Neuron (in vitro differentiated cells): ENCODE measurements around the gene STAT6.

Experiments used
- H2AFZ ChIP-seq: one replicate; pipeline ENCODE4 v1.6.1; 2013; ENCODE audit warnings: low read depth, mild to moderate bottlenecking, inconsistent platforms, low read length, moderate library complexity
- H3K27me3 ChIP-seq: one replicate; pipeline ENCODE4 v1.6.1; 2013; ENCODE audit warnings: low read length; ENCODE audit not compliant: insufficient read depth
- H3K36me3 ChIP-seq: one replicate; pipeline ENCODE4 v1.6.1; 2013; ENCODE audit warnings: low read length; ENCODE audit not compliant: insufficient read depth
- H3K4me1 ChIP-seq: one replicate; pipeline ENCODE4 v1.6.1; 2013; ENCODE audit warnings: low read length; ENCODE audit not compliant: insufficient read depth
- H3K4me3 ChIP-seq: 2 replicates; pipeline ENCODE4 v1.5.1; 2013; ENCODE audit warnings: mild to moderate bottlenecking, low read length, moderate library complexity
- H3K9me3 ChIP-seq: one replicate; pipeline ENCODE4 v1.6.1; 2013; ENCODE audit warnings: low read length

STAT6 gene

DNA sequence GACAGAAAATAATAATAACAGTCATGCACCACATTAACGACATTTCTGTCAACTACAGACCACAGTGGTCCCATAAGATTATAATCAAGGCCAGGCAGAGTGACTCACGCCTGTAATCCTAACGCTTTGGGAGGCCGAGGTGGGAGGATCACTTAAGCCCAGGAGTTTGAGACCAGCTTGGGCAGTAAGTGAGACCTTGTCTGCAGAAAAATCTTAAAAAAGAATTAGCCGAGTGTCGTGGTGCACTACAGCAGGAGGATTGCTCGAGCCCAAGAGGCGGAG is 13.7 kb downstream of the STAT6 start:
- Histone ChIP-seq H3K36me3 (peaks cover 34% of the 10 kb centered on the region), H3K9me3 (no peaks in the 10 kb centered on the region), H3K4me3 (no peak overlapping the region), H2AFZ (no peak overlapping the region), H3K4me1 (peaks cover 26% of the 10 kb centered on the region), H3K27me3 (no peaks in the 10 kb centered on the region)

- no peak overlapping the region for H3K4me3 ChIP-seq
- no peaks in the 10 kb centered on the region for H3K27me3 ChIP-seq
- peaks cover 40% of the 10 kb centered on the region for H3K36me3 ChIP-seq
- no peak overlapping the region for H2AFZ ChIP-seq
- peaks cover 24% of the 10 kb centered on the region for H3K4me1 ChIP-seq
- H3K9me3 ChIP-seq: no peaks in the 10 kb centered on the region
These were observed 14.2 kb downstream of the STAT6 start for GRCh38 chr12:57096748-57097553.

DNA sequence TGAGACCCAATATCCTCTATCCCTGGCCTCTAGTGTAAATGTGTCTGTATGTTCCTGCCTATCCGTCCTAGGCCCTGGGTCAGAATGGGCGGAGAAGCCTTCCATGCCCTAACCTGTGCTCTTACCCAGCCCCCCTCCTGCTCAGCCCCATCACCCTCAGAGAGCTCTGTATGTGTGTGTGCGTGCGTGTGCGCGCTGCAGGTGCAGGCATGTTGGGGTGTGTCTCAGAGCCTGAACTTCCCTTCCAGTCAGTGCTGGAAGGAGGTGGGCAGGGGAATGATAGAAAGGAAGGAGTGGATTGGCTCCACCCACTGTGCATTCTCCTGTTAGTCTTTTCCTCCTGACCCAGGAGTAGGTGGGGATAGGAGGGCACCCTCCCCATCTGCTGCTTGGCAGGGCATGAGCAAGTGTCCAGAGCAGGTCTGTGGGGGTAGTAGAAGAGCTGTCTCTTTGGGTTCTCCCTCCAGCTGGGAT is 15.0 kb downstream of the STAT6 start:
- peaks cover 26% of the 10 kb centered on the region for H3K4me1 ChIP-seq
- H2AFZ ChIP-seq: no peak overlapping the region
- no peaks in the 10 kb centered on the region for H3K27me3 ChIP-seq
- H3K9me3 ChIP-seq: no peaks in the 10 kb centered on the region
- peaks cover 48% of the 10 kb centered on the region for H3K36me3 ChIP-seq
- H3K4me3 ChIP-seq: no peak overlapping the region

- peaks cover 33% of the 10 kb centered on the region for H3K4me1 ChIP-seq
- H3K27me3 ChIP-seq: no peaks in the 10 kb centered on the region
- H3K36me3 ChIP-seq: peaks cover 51% of the 10 kb centered on the region
- no peaks in the 10 kb centered on the region for H3K9me3 ChIP-seq
- H3K4me3 ChIP-seq: no peak overlapping the region
- H2AFZ ChIP-seq: no peak overlapping the region
These were observed 15.7 kb downstream of the STAT6 start for GRCh38 chr12:57095440-57095839.

GRCh38 chr12:57094208-57095160 is 16.7 kb downstream of the STAT6 start:
- H3K27me3 ChIP-seq: no peaks in the 10 kb centered on the region
- peaks cover 47% of the 10 kb centered on the region for H3K36me3 ChIP-seq

DNA sequence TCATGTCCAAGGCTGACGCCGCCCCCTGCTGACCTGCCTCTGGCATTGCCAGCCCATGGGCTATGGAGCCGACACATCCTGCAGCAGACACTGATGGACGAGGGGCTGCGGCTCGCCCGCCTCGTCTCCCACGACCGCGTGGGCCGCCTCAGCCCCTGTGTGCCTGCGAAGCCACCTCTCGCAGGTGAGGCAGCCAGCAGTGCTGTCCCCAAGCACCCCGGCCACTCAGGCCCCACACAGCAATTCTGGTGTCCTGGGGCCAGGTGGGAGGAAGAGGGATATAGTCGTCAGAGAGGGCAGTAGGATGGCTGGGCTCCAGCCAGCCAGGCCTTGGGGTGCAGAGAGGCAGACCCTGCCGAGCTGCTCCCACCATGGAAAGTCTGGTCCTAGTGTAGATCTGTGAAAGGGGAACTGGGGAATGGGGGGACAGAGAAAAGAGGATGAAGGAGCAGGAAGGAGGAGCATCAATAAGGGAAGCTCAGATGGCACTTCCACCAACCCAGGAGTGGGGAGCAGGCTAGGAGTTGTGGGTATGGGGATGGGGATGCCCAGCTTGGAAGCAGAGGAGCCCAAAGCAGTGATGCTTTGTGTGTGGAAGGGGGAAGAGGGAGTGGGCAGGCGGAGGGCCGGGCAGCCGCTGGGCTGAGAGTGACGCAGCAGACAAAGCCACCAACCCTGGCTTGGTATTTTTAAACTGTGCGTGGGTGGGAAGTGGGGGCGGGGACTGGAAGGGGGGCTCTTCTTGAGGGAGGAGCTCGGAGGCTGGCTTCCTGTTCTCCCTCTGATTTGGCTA is 17.6 kb downstream of the STAT6 start:
- Histone ChIP-seq H2AFZ (no peak overlapping the region), H3K36me3 (peaks cover 47% of the 10 kb centered on the region), H3K9me3 (no peaks in the 10 kb centered on the region), H3K4me3 (no peak overlapping the region), H3K4me1 (peaks cover 34% of the 10 kb centered on the region), H3K27me3 (no peaks in the 10 kb centered on the region)

More at GRCh38 chr12:57094208-57095160, 16.7 kb downstream of the STAT6 start:
- Histone ChIP-seq H3K4me3 (no peak overlapping the region), H3K9me3 (no peaks in the 10 kb centered on the region), H2AFZ (no peak overlapping the region), H3K4me1 (peaks cover 34% of the 10 kb centered on the region)

DNA sequence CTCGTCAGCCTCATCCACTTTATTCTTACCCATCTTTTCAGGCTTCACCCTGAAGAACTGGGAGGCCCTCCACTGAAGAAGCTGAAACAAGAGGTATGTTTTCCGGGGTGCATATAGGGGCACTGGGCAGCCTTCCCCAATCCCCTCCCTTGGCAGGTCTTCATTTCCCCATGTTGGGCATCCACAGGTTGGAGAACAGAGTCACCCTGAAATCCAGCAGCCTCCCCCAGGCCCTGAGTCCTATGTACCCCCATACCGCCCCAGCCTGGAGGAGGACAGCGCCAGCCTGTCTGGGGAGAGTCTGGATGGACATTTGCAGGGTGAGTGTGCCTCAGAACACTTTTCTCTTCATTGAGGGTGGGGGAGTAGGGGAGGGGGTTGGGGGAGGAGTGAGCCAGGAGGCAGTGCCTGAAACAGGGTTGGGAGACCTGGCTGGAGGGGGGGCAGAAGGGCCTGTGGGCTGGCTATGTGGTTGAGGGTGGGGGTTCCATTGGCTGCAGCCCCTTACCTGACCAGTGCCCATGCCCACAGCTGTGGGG is 18.2 kb downstream of the STAT6 start:
- Histone ChIP-seq H3K27me3 (no peaks in the 10 kb centered on the region), H2AFZ (no peak overlapping the region), H3K9me3 (no peaks in the 10 kb centered on the region), H3K36me3 (peaks cover 47% of the 10 kb centered on the region), H3K4me1 (peaks cover 39% of the 10 kb centered on the region), H3K4me3 (no peak overlapping the region)

DNA sequence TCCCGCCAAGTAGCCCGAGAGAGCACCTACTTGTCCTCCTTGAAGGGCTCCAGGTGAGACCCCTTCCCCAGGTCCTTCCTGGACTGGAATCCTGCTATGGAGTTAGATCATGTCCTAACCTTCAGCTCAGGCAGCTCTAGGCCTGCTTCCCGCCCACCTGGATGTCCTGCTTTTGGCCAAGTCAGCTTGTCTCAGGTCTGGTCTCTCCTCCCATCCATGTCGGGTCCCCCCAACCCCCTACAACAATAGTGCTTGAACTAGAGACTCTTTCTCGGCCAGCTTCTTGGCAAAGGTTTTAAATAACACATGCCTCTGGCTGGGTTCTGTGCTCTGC is 18.7 kb downstream of the STAT6 start:
- peaks cover 41% of the 10 kb centered on the region for H3K4me1 ChIP-seq
- H3K36me3 ChIP-seq: peaks cover 47% of the 10 kb centered on the region
- H2AFZ ChIP-seq: no peak overlapping the region
- H3K4me3 ChIP-seq: no peak overlapping the region
- H3K27me3 ChIP-seq: no peaks in the 10 kb centered on the region
- no peaks in the 10 kb centered on the region for H3K9me3 ChIP-seq

DNA sequence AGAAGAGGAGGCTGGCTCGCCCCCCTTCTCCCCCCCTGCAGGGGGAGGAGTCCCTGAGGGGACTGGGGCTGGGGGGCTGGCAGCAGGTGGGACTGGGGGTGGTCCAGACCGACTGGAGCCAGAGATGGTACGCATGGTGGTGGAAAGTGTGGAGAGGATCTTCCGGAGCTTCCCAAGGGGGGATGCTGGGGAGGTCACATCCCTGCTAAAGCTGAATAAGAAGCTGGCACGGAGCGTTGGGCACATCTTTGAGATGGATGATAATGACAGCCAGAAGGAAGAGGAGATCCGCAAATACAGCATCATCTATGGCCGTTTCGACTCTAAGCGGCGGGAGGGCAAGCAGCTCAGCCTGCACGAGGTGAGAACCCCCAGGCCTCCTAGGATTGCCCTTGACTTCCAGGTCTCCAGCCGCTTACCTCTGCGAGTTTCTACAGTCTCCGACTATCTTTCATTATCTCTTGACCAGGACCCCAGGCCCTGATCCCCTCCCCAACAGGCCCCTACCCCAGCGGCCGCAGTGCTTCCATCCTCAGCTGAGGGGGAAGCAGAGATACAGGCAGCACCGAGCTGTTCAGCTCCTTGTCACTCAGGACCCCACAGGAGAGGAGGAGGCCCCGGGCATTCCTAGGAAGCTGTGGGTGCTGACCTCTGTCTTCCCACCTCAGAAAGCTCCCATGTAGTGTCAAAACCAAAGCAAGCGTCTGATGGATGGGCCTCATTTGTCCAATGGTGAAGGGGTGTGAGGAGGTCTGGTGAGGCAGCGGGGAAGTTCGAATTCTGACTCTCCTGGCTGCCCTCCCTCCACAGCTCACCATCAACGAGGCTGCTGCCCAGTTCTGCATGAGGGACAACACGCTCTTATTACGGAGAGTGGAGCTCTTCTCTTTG is 19.3 kb downstream of the STAT6 start:
- Histone ChIP-seq H3K36me3 (peaks cover 46% of the 10 kb centered on the region), H3K4me3 (no peak overlapping the region), H3K27me3 (no peaks in the 10 kb centered on the region), H3K4me1 (peaks cover 43% of the 10 kb centered on the region), H3K9me3 (no peaks in the 10 kb centered on the region), H2AFZ (no peak overlapping the region)

DNA sequence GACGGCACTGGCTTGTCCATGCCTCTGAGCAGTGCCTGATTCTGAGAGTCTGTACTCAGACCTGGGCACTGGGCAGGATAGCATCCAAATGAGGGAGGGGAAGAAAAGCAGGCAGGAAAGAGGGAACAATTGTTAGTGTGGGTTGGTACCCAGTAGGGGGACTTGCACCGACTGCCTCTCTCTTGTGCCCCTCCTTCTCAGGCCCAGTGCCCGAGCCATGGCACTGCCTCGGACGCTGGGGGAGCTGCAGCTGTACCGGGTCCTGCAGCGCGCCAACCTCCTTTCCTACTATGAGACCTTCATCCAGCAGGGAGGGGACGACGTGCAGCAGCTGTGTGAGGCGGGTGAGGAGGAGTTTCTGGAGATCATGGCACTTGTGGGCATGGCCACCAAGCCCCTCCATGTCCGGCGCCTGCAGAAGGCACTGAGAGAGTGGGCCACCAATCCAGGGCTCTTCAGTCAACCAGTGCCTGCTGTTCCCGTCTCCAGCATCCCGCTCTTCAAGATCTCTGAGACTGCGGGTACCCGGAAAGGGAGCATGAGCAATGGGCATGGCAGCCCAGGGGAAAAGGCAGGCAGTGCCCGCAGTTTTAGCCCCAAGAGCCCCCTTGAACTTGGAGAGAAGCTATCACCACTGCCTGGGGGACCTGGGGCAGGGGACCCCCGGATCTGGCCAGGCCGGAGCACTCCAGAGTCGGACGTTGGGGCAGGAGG is 20.1 kb downstream of the STAT6 start:
- no peaks in the 10 kb centered on the region for H3K9me3 ChIP-seq
- peaks cover 39% of the 10 kb centered on the region for H3K36me3 ChIP-seq
- H3K27me3 ChIP-seq: no peaks in the 10 kb centered on the region
- peak overlapping the region; percentile 91 for H3K4me3 ChIP-seq
- H2AFZ ChIP-seq: no peak overlapping the region
- peaks cover 48% of the 10 kb centered on the region for H3K4me1 ChIP-seq

DNA sequence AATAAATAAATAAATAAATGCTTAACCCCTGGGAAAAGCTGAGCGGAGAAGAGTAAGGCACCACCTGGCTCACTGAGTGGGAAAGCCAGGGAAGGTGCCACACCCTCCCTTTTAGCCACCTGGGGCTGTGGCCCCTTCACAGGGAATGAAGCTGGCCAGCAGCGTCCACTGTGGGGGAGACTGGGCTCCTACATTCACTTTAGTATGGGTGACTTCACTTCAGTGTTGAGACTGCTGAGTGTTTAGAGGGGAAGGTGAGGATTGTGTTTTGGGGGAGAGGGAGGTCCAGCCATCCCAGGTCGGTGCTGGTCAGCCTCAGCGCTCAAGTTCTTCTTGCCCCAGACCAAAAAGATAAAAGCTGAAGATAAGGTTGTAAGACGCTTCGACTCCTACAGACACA is 20.7 kb downstream of the STAT6 start:
- Histone ChIP-seq H3K36me3 (peaks cover 33% of the 10 kb centered on the region), H3K4me1 (peaks cover 52% of the 10 kb centered on the region), H2AFZ (no peak overlapping the region), H3K27me3 (no peaks in the 10 kb centered on the region), H3K4me3 (peak overlapping the region; percentile 91), H3K9me3 (no peaks in the 10 kb centered on the region)
